ENCODE measurements around the gene SYNE2.

DNA sequence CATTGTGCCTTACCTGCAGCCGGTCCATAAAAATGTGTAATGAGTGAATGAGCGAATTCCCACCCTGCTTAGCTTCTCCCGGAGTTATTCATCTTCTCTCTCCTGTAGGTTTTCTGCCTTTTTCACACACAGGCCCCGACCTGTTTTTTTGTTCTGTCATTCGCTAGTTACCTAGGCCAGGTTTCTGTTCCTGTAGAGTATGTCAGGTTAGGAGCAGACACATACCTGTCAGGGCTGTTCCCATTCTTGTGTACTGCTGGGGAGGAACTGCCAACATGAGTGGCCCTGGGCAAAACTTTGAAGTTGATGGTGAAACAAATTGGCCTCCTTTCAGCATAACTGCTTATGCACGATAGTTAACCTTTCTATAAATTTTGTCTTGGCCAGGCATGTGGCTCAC, 140.1 kb downstream of the SYNE2 start:
- TF ChIP-seq, protein P1, sequence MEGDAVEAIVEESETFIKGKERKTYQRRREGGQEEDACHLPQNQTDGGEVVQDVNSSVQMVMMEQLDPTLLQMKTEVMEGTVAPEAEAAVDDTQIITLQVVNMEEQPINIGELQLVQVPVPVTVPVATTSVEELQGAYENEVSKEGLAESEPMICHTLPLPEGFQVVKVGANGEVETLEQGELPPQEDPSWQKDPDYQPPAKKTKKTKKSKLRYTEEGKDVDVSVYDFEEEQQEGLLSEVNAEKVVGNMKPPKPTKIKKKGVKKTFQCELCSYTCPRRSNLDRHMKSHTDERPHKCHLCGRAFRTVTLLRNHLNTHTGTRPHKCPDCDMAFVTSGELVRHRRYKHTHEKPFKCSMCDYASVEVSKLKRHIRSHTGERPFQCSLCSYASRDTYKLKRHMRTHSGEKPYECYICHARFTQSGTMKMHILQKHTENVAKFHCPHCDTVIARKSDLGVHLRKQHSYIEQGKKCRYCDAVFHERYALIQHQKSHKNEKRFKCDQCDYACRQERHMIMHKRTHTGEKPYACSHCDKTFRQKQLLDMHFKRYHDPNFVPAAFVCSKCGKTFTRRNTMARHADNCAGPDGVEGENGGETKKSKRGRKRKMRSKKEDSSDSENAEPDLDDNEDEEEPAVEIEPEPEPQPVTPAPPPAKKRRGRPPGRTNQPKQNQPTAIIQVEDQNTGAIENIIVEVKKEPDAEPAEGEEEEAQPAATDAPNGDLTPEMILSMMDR (IDR thresholded peaks at IDR 0.05) = no peak
- TF ChIP-seq POLR2A (IDR thresholded peaks at IDR 0.05) = no peak
